Measurements from ENCODE around the gene EIF4G3.

Gene EIF4G3

DNA sequence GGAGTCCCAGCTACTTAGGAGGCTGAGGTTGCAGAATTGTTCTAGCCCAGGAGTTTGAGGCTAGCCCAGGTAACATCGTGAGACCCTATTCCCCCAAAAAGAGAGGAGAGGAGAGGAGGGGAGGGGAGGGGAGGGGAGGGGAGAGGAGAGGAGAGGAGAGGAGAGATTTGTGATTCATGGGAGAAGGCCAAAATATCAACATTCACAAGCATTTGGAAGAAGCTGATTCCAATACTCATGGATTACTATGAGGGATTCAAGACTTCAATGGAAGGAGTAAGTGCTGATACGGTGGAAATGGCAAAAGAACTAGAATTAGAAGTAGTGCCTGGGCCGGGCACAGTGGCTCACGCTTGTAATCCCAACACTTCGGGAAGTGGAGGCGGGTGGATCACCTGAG lies 187.8 kb downstream of the EIF4G3 start:
- DNase-seq = no peak

- no peak for DNase-seq
Observed at GRCh38 chr1:20987831-20988825, 188.6 kb downstream of the EIF4G3 start.

GRCh38 chr1:20983297-20983889 lies 193.3 kb downstream of the EIF4G3 start:
- DNase-seq = no peak

DNA sequence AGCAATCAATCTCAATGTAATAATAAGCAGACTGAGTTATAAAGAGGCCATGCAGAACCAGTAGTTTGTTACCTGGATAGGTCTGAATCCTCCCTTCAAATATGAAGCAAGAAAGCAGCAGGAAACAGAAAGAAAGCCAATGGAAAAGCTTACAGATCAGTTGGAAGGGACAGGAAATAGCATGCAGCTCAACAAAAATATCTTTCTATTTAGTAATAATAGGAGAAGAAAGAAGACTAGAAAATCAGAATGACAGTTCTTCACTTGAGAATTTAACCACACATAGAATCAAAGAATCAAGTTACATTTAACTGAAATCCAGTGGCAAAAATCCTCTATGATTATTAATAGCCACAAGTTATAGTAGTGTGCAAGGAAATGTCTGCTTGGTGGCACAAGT lies 194.4 kb downstream of the EIF4G3 start:
- peak; percentile 67 for DNase-seq

GRCh38 chr1:20981915-20982314 lies 194.8 kb downstream of the EIF4G3 start:
- peak; percentile 27 for DNase-seq

GRCh38 chr1:20980051-20980450 lies 196.6 kb downstream of the EIF4G3 start:
- DNase-seq = no peak

- DNase-seq = peak; percentile 31
Observed at GRCh38 chr1:20978413-20978812, 198.3 kb downstream of the EIF4G3 start.

- DNase-seq = no peak
Observed at GRCh38 chr1:20975668-20976067, 201.0 kb downstream of the EIF4G3 start.

GRCh38 chr1:20974951-20975350 lies 201.7 kb downstream of the EIF4G3 start:
- no peak for DNase-seq

DNA sequence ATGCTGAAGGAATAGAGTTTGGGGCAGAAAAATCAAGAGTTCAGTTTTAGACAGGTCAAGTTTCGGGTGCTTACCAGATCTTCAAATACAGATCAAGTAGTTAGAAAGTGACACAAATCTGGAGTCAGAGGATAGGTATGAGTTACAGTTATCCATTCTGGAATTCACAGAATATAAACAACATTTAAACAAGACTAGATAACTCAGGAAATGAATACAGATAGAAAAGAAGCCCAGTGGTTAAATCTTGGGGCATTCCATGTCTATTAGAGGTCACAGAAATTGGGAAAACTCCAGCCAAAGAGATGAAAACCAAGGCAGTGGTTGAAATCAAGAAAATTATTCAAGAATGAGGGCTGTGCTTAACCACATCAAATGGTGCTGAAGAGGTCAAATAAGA lies 202.6 kb downstream of the EIF4G3 start:
- DNase-seq = peak; percentile 77

DNA sequence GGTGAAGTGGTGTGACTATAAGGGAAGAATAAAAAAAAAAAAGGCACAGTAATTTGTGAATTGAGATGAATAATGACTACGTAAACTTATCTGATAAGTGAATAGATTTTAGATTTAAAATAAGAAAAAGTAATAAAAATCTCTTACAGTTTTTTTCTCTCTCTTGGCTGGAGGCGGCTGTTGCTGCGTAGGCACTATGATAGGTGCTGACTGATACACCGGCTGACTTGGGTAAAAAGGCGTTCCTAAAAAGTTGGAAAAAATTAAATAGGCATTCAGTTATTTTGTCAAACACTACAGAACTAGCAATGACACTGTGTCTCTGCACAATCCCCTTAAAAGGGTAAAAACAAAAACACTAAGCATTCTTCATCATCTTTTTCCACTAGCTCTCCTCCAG lies 203.8 kb downstream of the EIF4G3 start:
- no peak for DNase-seq

DNA sequence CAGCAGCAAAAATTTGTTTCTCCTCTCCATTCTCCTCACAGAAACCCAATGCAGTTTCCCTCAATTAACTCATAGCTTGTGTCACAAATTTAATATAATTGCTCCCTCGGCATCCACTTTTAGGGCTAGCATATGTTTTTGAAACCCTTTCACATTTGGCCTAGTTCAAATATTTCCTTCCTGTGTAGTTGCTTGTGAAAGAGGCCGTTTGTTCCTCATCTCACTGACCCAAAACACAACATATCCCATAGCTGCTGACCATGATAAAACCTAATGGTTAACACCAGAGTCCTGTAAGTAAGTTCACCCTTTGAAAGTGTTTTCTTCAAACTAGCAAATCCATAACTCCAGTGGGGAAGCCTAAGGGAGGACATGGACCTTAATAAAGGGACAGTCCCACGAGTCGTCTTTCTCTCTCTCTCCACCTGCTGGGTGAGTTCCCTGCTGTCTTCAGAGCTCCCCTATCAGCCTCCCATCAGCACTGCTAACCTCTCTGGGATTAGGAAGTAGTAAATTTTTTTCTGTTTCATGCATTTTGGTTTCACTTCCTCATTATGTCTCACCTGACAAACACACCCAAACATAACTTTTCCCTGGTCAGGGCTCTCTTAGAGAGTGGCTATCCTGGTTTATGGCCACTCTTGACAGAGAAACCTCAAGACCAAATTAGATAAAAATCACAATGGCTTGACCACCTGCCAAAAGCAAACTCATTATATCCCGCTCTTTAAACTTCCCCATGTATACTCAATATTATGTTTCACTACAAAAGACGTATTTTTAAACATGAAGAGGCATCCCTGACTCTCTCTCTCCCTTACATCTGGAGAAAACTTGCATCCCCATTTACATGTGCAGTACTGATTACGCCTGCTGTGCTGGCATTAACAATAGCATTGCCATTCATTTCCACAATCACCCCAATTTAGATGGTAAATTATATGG lies 211.9 kb downstream of the EIF4G3 start:
- no peak for DNase-seq

DNA sequence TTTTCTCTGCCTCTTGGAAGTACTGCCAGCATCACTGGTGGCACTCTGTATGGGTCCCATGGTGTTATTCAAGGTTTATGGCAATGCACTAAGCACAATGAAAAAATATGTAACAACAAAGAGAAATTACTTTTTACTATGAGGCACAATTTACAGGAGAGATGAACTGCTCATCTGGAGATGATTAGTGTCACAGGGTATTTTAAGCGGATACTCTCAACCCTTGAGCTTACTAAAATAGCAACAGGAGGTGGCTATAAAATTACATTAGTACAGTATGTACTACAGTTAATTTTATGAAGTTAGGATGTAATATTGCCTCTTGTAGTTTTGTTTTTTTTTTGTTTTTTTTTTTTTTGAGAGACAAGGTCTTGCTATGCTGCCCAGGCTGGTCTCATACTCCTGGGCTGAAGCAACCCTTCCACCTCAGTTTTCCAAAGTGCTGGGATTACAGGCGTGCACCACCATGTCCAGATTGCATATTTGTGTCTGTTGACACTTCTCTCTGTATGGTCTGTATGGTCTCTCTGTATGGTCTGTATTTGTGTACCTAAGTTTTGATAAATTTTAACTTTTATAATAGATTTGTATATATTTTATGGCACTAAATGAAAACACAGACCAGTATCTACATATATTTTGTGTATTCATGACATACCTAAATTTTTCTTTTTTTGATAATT lies 214.0 kb downstream of the EIF4G3 start:
- no peak for DNase-seq

- no peak for DNase-seq
Observed at GRCh38 chr1:20958430-20958829, 218.3 kb downstream of the EIF4G3 start.

DNA sequence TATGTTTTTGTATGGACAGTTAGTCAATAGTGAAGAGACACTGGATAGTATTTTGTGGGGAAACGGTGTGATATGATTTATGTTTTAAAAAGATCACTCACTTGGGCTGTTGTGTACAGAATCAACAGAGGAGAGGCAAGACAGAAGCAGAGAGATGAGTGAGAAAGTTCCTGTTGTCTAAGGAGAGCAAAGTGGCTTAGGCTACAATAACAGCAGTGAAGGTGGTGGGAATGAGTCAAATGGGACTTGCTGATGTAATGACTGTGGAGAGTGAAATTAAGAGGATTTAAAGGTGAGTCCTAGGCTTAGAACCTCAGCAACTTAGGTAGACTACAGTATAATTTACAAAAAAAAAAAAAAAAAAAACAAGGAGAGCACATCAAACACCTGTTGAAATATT lies 220.4 kb downstream of the EIF4G3 start:
- DNase-seq = no peak

GRCh38 chr1:20950679-20951078 lies 226.0 kb downstream of the EIF4G3 start:
- DNase-seq = no peak

GRCh38 chr1:20949871-20950590 lies 226.7 kb downstream of the EIF4G3 start:
- no peak for DNase-seq

GRCh38 chr1:20948101-20948500 lies 228.6 kb downstream of the EIF4G3 start:
- no peak for DNase-seq

GRCh38 chr1:20947409-20947808 lies 229.3 kb downstream of the EIF4G3 start:
- DNase-seq = no peak

DNA sequence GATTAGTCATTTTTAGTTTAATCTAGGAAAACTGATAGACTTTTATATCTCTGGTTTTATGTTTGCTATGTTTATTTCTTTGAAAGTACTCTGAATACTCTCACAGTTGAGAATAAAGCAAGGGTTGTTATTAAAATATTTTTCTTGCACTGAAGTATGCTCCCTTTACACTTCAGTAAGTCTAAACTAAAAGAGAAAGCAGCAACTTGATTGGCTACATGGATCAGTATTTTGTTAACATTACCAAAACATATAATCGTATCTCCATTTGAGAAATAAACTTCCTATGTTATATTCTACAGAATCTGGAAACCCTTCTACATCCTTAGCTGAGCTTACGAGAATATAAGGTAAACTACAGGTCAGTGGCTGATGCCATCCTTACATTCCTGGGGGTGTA lies 240.1 kb downstream of the EIF4G3 start:
- no peak for DNase-seq

- peak; percentile 42 for DNase-seq
Observed at GRCh38 chr1:20936216-20936615, 240.5 kb downstream of the EIF4G3 start.

- DNase-seq = no peak
Observed at GRCh38 chr1:20935717-20936116, 241.0 kb downstream of the EIF4G3 start.

Measured in fibroblast of skin of back (primary cell).